ENCODE measurements around the gene ATR. TPM values are rescaled to one million over a fixed set of nuclear protein-coding genes. Genes with fewer than 3 reads are reported as not detected.
"Not testable (repeated sequence)": the region's sequence is repeated elsewhere in the genome, so short reads cannot be mapped to it uniquely, and the experiment has no call there.

ATR gene
- total and polyA plus RNA-seq, 8 donors, result 19.5 to 31.2 (median 29.3) TPM

- Histone ChIP-seq H3K36me3 (no peaks in the 10 kb centered on the region), H3K9me3 (no peaks in the 10 kb centered on the region), H3K27ac (no peak overlapping the region), H3K27me3 (no peaks in the 10 kb centered on the region), H3K4me1 (peaks cover 5 to 55% of the 10 kb centered on the region in 2 donors), H3K4me3 (no peak overlapping the region)
- intact Hi-C loops (cut with DNase I), result no loop called here
- no peak for ATAC-seq
- no peak for TF ChIP-seq CTCF (IDR thresholded peaks at IDR 0.05)
- no peak for DNase-seq
These were observed 134.2 kb downstream of the ATR start for GRCh38 chr3:142444343-142444742.

GRCh38 chr3:142443060-142443459 is 135.5 kb downstream of the ATR start:
- peaks cover 5 to 49% of the 10 kb centered on the region in 2 donors for H3K4me1 ChIP-seq
- intact Hi-C loops (cut with DNase I); H3K9me3 ChIP-seq; H3K27me3 ChIP-seq; H3K4me3 ChIP-seq; H3K27ac ChIP-seq; DNase-seq; H3K36me3 ChIP-seq; ATAC-seq: not testable (repeated sequence)

- peaks cover 0 to 11% of the 10 kb centered on the region in 2 donors for H3K36me3 ChIP-seq
- ATAC-seq; DNase-seq; H3K4me3 ChIP-seq; intact Hi-C loops (cut with DNase I); H3K27ac ChIP-seq; H3K27me3 ChIP-seq; H3K9me3 ChIP-seq: not testable (repeated sequence)
- peaks cover 0 to 32% of the 10 kb centered on the region in 2 donors for H3K4me1 ChIP-seq
These were observed 138.9 kb downstream of the ATR start for GRCh38 chr3:142439499-142440220.

- DNase-seq; H3K27ac ChIP-seq; H3K27me3 ChIP-seq; ATAC-seq; H3K9me3 ChIP-seq; H3K4me3 ChIP-seq; intact Hi-C loops (cut with DNase I): not testable (repeated sequence)
- H3K4me1 ChIP-seq, result peaks cover 0 to 19% of the 10 kb centered on the region in 2 donors
- peaks cover 0 to 18% of the 10 kb centered on the region in 2 donors for H3K36me3 ChIP-seq
These were observed 140.4 kb downstream of the ATR start for GRCh38 chr3:142438096-142438495.

- no peak overlapping the region for H3K27ac ChIP-seq
- no peak for TF ChIP-seq CTCF (IDR thresholded peaks at IDR 0.05)
- no peaks in the 10 kb centered on the region for H3K27me3 ChIP-seq
- no peaks in the 10 kb centered on the region for H3K9me3 ChIP-seq
- ATAC-seq (no peak), DNase-seq (no peak)
- H3K36me3 ChIP-seq, result peaks cover 0 to 23% of the 10 kb centered on the region in 2 donors
- peaks cover 0 to 14% of the 10 kb centered on the region in 2 donors for H3K4me1 ChIP-seq
- intact Hi-C loops (cut with DNase I), result no loop called here
- no peak overlapping the region for H3K4me3 ChIP-seq
These were observed 141.5 kb downstream of the ATR start for GRCh38 chr3:142436951-142437585.

- ATAC-seq (no peak), DNase-seq (no peak)
- intact Hi-C loops (cut with DNase I), result no loop called here
- peaks cover 0 to 44% of the 10 kb centered on the region in 2 donors for H3K36me3 ChIP-seq
- peaks cover 0 to 6% of the 10 kb centered on the region in 2 donors for H3K4me1 ChIP-seq
- TF ChIP-seq CTCF (IDR thresholded peaks at IDR 0.05), result no peak
- H3K4me3 ChIP-seq, result no peak overlapping the region
- no peaks in the 10 kb centered on the region for H3K27me3 ChIP-seq
- H3K27ac ChIP-seq, result no peak overlapping the region
- H3K9me3 ChIP-seq, result no peaks in the 10 kb centered on the region
These were observed 144.0 kb downstream of the ATR start for GRCh38 chr3:142434503-142434902.
